ENCODE data around the gene LRRC3. TPM values are rescaled to one million over a fixed set of nuclear protein-coding genes. Genes with fewer than 3 reads are reported as not detected.

The LRRC3 gene
- polyA plus RNA-seq, 1 of the 3 experiments (the other 2 are of a cell fraction): 2.3 TPM

DNA sequence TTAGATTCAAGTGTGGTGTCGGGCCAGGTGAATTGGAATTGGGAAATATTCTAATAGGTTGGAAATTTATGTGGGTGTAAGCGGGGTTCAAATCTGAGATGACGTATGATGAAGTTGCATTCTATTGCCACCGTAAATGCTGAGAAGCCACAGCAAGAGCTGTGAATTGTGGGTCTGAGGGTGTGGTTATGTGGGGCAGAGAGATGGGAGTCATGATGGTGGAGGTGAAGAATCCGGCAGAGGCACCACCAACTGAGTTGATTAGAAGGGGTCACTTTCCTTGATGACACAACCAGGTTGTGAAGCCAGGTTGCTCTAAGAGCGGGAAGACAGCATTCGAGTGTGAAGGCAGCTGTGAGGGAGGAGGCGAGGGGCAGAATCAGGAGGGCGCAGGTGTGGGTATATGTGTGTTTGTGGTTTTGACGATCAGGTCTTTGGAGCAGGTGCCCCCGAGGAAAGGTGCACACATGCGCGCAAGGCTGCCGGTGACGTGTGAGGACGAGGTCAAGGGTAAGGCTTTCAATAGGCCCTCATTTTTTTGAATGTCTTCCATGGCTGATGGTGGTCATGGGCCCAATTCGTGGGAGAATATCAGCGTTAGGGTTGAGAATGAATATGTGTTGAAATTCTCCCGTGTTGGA lies 18.7 kb downstream of the LRRC3 start (continued):
- TF ChIP-seq IRF3 (IDR thresholded peaks at IDR 0.05; ENCODE audit: low read depth, low read length): no peak

DNA sequence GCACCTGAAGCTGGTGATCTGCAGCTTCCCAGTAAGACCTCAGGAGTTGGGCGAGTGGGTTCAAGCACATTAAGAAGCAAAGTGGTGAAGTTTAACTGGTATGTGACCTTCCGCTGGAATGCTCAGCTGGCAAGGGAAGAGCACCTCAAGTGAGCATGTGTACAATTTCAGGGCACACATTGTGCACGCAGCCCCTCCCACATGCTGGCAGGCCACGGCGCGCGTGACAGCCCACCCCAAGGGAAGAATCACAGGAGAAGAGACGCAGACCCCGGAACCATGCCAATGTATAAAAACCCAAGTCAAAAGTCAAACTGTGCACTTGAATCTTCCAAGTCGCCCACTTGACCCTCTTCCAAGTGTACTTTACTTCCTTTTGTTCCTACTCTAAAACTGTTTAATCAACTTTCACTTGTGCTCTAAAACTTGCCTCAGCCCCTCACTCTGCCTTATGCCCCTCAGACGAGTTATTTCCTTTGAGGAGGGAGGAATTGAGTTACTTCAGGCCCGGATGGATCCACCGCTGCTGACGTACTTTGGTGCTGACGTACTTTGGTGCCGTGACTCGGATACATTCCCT lies 20.0 kb downstream of the LRRC3 start:
- Histone ChIP-seq H3K27ac (ENCODE audit: low read depth in 2 of 2, low read length in 1 of 2) (no peak overlapping the region), H3K9me3 (no peaks in the 10 kb centered on the region), H3K9ac (no peak overlapping the region), H3K4me1 (ENCODE audit: control insufficient read depth in 1 of 2, insufficient read depth in 2 of 2, low read depth in 1 of 2, low read length in 1 of 2) (no peaks in the 10 kb centered on the region), H3K4me2 (no peak overlapping the region), H4K20me1 (ENCODE audit: insufficient read depth) (no peaks in the 10 kb centered on the region), H3K9me2 (no peaks in the 10 kb centered on the region), H2AFZ (ENCODE audit: low read depth) (no peak overlapping the region), H3K36me3 (replicated peaks in 1 of 2; ENCODE audit: control insufficient read depth in 1 of 2, insufficient read depth in 2 of 2, low read length in 1 of 2) (no peaks in the 10 kb centered on the region), H3F3A (replicated peaks; ENCODE audit: insufficient read depth) (no peaks in the 10 kb centered on the region), H3K79me2 (ENCODE audit: insufficient read depth) (no peaks in the 10 kb centered on the region), H3K27me3 (ENCODE audit: insufficient read depth) (no peaks in the 10 kb centered on the region; the same call in 1 of the 2 replicates), H3K4me3 (ENCODE audit: low read depth in 2 of 2, low read length in 1 of 2) (no peak overlapping the region)
- POLR2A ChIA-PET: no interaction called here
- CTCF ChIA-PET: interaction anchor here (1.3 kb wide), 1 partner anchor 8 kb away, joined by 3 read pairs; no protein-coding TSS in a partner anchor
- 52% methylated on average over 17 of the region's 17 CpGs for WGBS (ENCODE audit: low lambda C conversion rate)
- DNase-seq: no peak
- TF ChIP-seq FOSL2 (IDR thresholded peaks at IDR 0.05; ENCODE audit: borderline replicate concordance, low read depth) (no peak), MXI1 (IDR thresholded peaks at IDR 0.05; ENCODE audit: low read depth, low read length) (no peak), RAD21 (IDR thresholded peaks at IDR 0.05; ENCODE audit: low read length) (no peak), USF2 (IDR thresholded peaks at IDR 0.05; ENCODE audit: borderline replicate concordance, low read depth, low read length) (no peak), TCF12 (IDR thresholded peaks at IDR 0.05) (no peak), SIN3A (IDR thresholded peaks at IDR 0.05; ENCODE audit: borderline replicate concordance, low read depth, low read length) (no peak), RXRA (IDR thresholded peaks at IDR 0.05; ENCODE audit: borderline replicate concordance, low read depth) (no peak), SMC3 (IDR thresholded peaks at IDR 0.05; ENCODE audit: low read depth, low read length) (no peak), CHD2 (IDR thresholded peaks at IDR 0.05; ENCODE audit: low read length, partially characterized antibody) (no peak), MAX (IDR thresholded peaks at IDR 0.05; ENCODE audit: low read depth) (no peak)

- POLR2A ChIA-PET: no interaction called here
- Histone ChIP-seq H3K36me3 (replicated peaks in 1 of 2; ENCODE audit: control insufficient read depth in 1 of 2, insufficient read depth in 2 of 2, low read length in 1 of 2) (no peaks in the 10 kb centered on the region), H3K9ac (no peak overlapping the region), H3K4me2 (no peak overlapping the region), H3K27ac (ENCODE audit: low read depth in 2 of 2, low read length in 1 of 2) (no peak overlapping the region), H3K4me1 (ENCODE audit: control insufficient read depth in 1 of 2, insufficient read depth in 2 of 2, low read depth in 1 of 2, low read length in 1 of 2) (no peaks in the 10 kb centered on the region), H3K79me2 (ENCODE audit: insufficient read depth) (no peaks in the 10 kb centered on the region), H3K9me2 (no peaks in the 10 kb centered on the region), H3K27me3 (ENCODE audit: insufficient read depth) (no peaks in the 10 kb centered on the region; the same call in 1 of the 2 replicates), H3F3A (replicated peaks; ENCODE audit: insufficient read depth) (no peaks in the 10 kb centered on the region), H2AFZ (ENCODE audit: low read depth) (no peak overlapping the region), H4K20me1 (ENCODE audit: insufficient read depth) (no peaks in the 10 kb centered on the region), H3K4me3 (ENCODE audit: low read depth in 2 of 2, low read length in 1 of 2) (no peak overlapping the region), H3K9me3 (no peaks in the 10 kb centered on the region)
- CTCF ChIA-PET: interaction anchor here (1.0 to 1.6 kb wide), 4 partner anchors 11 to 316 kb away, joined by 3 to 4 read pairs (median 3); no protein-coding TSS in a partner anchor
- 28% methylated on average over 6 of the region's 8 CpGs for WGBS (ENCODE audit: low lambda C conversion rate)
- DNase-seq: no peak
- no peak for TF ChIP-seq TCF12 (IDR thresholded peaks at IDR 0.05)
- no peak for TF ChIP-seq NRF1 (IDR thresholded peaks at IDR 0.05; ENCODE audit: low read depth, low read length)
- no peak for TF ChIP-seq POLR2AphosphoS5 (IDR thresholded peaks at IDR 0.05; ENCODE audit: low read depth, low read length)
- TF ChIP-seq RAD21 (IDR thresholded peaks at IDR 0.05; ENCODE audit: low read length): no peak
- TF ChIP-seq JUND (IDR thresholded peaks at IDR 0.05): no peak
- TF ChIP-seq EP300 (IDR thresholded peaks at IDR 0.05; ENCODE audit: borderline replicate concordance in 1 of 2, low read depth in 1 of 2, low read length in 1 of 2): no peak
- TF ChIP-seq FOXJ3 (CRISPR knock-in tag; IDR thresholded peaks at IDR 0.05): no peak
- TF ChIP-seq SIN3A (IDR thresholded peaks at IDR 0.05; ENCODE audit: borderline replicate concordance, low read depth, low read length): no peak
- TF ChIP-seq, protein P1, sequence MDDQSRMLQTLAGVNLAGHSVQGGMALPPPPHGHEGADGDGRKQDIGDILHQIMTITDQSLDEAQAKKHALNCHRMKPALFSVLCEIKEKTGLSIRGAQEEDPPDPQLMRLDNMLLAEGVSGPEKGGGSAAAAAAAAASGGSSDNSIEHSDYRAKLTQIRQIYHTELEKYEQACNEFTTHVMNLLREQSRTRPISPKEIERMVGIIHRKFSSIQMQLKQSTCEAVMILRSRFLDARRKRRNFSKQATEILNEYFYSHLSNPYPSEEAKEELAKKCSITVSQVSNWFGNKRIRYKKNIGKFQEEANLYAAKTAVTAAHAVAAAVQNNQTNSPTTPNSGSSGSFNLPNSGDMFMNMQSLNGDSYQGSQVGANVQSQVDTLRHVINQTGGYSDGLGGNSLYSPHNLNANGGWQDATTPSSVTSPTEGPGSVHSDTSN (IDR thresholded peaks at IDR 0.05): no peak
- no peak for TF ChIP-seq ELF1 (IDR thresholded peaks at IDR 0.05)
- TF ChIP-seq EZH2phosphoT487 (IDR thresholded peaks at IDR 0.05; ENCODE audit: borderline replicate concordance, low read depth): no peak
These were observed 21.8 kb downstream of the LRRC3 start for GRCh38 chr21:44477131-44477530.

Measured in SK-N-SH (cell line).